ENCODE measurements around the gene HJURP.

The HJURP gene

GRCh38 chr2:233867993-233868532, 13.7 kb upstream of the HJURP start, which contains the start of gene MSL3B:
MSL3B (minus strand) TSS chr2:233868386.
- Histone ChIP-seq H2BK120ac (ENCODE audit: insufficient read depth, low read length, poor library complexity) (peak within 1 kb of the TSS; percentile 47), H3K23ac (ENCODE audit: low read length) (no peak within 1 kb of the TSS), H4K8ac (ENCODE audit: low read depth, low read length) (peak within 1 kb of the TSS; percentile 89), H3K4me1 (ENCODE audit: control insufficient read depth in 1 of 2, insufficient read depth in 2 of 2, low read length in 2 of 2) (no peaks in the 10 kb centered on the region), H2BK12ac (ENCODE audit: low read length) (no peak within 1 kb of the TSS), H3K18ac (ENCODE audit: low read length) (peak within 1 kb of the TSS; percentile 57), H3K4me3 (ENCODE audit: low read depth, low read length) (peak within 1 kb of the TSS; percentile 72), H2AK5ac (ENCODE audit: low read length) (no peak within 1 kb of the TSS), H2AFZ (ENCODE audit: insufficient read depth, low read length, poor library complexity) (peak within 1 kb of the TSS; percentile 87), H4K12ac (ENCODE audit: low read depth, low read length) (no peak within 1 kb of the TSS), H3K14ac (ENCODE audit: low read length) (peak within 1 kb of the TSS; percentile 80), H3K4me2 (ENCODE audit: low read length) (peak within 1 kb of the TSS; percentile 57), H3K27ac (ENCODE audit: low read depth, low read length) (no peak within 1 kb of the TSS), H4K91ac (ENCODE audit: low read depth, low read length) (peak within 1 kb of the TSS; percentile 7), H3K27me3 (ENCODE audit: insufficient read depth, low read length) (no peaks in the 10 kb centered on the region), H3K4ac (ENCODE audit: low read depth, low read length) (peak within 1 kb of the TSS; percentile 3), H3K79me2 (ENCODE audit: control insufficient read depth, insufficient read depth, low read length, poor library complexity) (peaks cover 3% of the 10 kb centered on the region), H3K36me3 (ENCODE audit: control insufficient read depth in 1 of 2, insufficient read depth in 2 of 2, low read length in 2 of 2) (peaks cover 3 to 5% of the 10 kb centered on the region in 2 experiments), H3K9ac (ENCODE audit: low read length) (peak within 1 kb of the TSS; percentile 39), H3K9me3 (ENCODE audit: insufficient read depth, low read depth, low read length) (no peaks in the 10 kb centered on the region), H2BK5ac (ENCODE audit: low read depth, low read length, poor library complexity) (no peak within 1 kb of the TSS), H3K79me1 (ENCODE audit: low read length) (peaks cover 4% of the 10 kb centered on the region)
- no CpG with 5 or more reads among the region's 50 CpGs for WGBS (ENCODE audit: extremely low coverage, insufficient coverage, insufficient read length)
- DNase-seq, result peak; percentile 46 to 77

GRCh38 chr2:233866479-233866878, 12.1 kb upstream of the HJURP start:
- peaks cover 3% of the 10 kb centered on the region for H3K79me2 ChIP-seq (ENCODE audit: control insufficient read depth, insufficient read depth, low read length, poor library complexity)
- H2BK12ac ChIP-seq (ENCODE audit: low read length), result no peak overlapping the region
- DNase-seq, result no peak
- H3K23ac ChIP-seq (ENCODE audit: low read length), result no peak overlapping the region
- H3K4ac ChIP-seq (ENCODE audit: low read depth, low read length), result no peak overlapping the region
- WGBS (ENCODE audit: extremely low coverage, insufficient coverage, insufficient read length), result no CpG with 5 or more reads among the region's 11 CpGs
- H3K4me1 ChIP-seq (ENCODE audit: control insufficient read depth in 1 of 2, insufficient read depth in 2 of 2, low read length in 2 of 2), result no peaks in the 10 kb centered on the region
- peaks cover 4% of the 10 kb centered on the region for H3K79me1 ChIP-seq (ENCODE audit: low read length)
- no peak overlapping the region for H3K4me3 ChIP-seq (ENCODE audit: low read depth, low read length)
- H2BK120ac ChIP-seq (ENCODE audit: insufficient read depth, low read length, poor library complexity), result no peak overlapping the region
- no peaks in the 10 kb centered on the region for H3K9me3 ChIP-seq (ENCODE audit: insufficient read depth, low read depth, low read length)
- H2AK5ac ChIP-seq (ENCODE audit: low read length), result no peak overlapping the region
- H4K91ac ChIP-seq (ENCODE audit: low read depth, low read length), result no peak overlapping the region
- no peaks in the 10 kb centered on the region for H3K27me3 ChIP-seq (ENCODE audit: insufficient read depth, low read length)
- no peak overlapping the region for H3K4me2 ChIP-seq (ENCODE audit: low read length)
- no peak overlapping the region for H3K14ac ChIP-seq (ENCODE audit: low read length)
- no peak overlapping the region for H3K9ac ChIP-seq (ENCODE audit: low read length)
- no peak overlapping the region for H3K18ac ChIP-seq (ENCODE audit: low read length)
- H4K8ac ChIP-seq (ENCODE audit: low read depth, low read length), result no peak overlapping the region
- no peak overlapping the region for H3K27ac ChIP-seq (ENCODE audit: low read depth, low read length)
- no peak overlapping the region for H4K12ac ChIP-seq (ENCODE audit: low read depth, low read length)
- H3K36me3 ChIP-seq (ENCODE audit: control insufficient read depth in 1 of 2, insufficient read depth in 2 of 2, low read length in 2 of 2), result peaks cover 3 to 5% of the 10 kb centered on the region in 2 experiments
- H2AFZ ChIP-seq (ENCODE audit: insufficient read depth, low read length, poor library complexity), result no peak overlapping the region
- H2BK5ac ChIP-seq (ENCODE audit: low read depth, low read length, poor library complexity), result no peak overlapping the region

GRCh38 chr2:233865838-233866237, 11.5 kb upstream of the HJURP start:
- H3K79me1 ChIP-seq (ENCODE audit: low read length), result peaks cover 4% of the 10 kb centered on the region
- H4K91ac ChIP-seq (ENCODE audit: low read depth, low read length), result no peak overlapping the region
- H3K9ac ChIP-seq (ENCODE audit: low read length), result no peak overlapping the region
- no peak overlapping the region for H2BK12ac ChIP-seq (ENCODE audit: low read length)
- no peak overlapping the region for H2AFZ ChIP-seq (ENCODE audit: insufficient read depth, low read length, poor library complexity)
- H3K9me3 ChIP-seq (ENCODE audit: insufficient read depth, low read depth, low read length), result no peaks in the 10 kb centered on the region
- H3K14ac ChIP-seq (ENCODE audit: low read length), result no peak overlapping the region
- H3K27me3 ChIP-seq (ENCODE audit: insufficient read depth, low read length), result no peaks in the 10 kb centered on the region
- H3K4me1 ChIP-seq (ENCODE audit: control insufficient read depth in 1 of 2, insufficient read depth in 2 of 2, low read length in 2 of 2), result no peaks in the 10 kb centered on the region
- H3K23ac ChIP-seq (ENCODE audit: low read length), result no peak overlapping the region
- no peak overlapping the region for H4K8ac ChIP-seq (ENCODE audit: low read depth, low read length)
- no peak overlapping the region for H3K4me2 ChIP-seq (ENCODE audit: low read length)
- H3K4me3 ChIP-seq (ENCODE audit: low read depth, low read length), result no peak overlapping the region
- no peak overlapping the region for H2AK5ac ChIP-seq (ENCODE audit: low read length)
- no peak overlapping the region for H3K18ac ChIP-seq (ENCODE audit: low read length)
- H4K12ac ChIP-seq (ENCODE audit: low read depth, low read length), result no peak overlapping the region
- H3K4ac ChIP-seq (ENCODE audit: low read depth, low read length), result no peak overlapping the region
- DNase-seq, result no peak
- H3K79me2 ChIP-seq (ENCODE audit: control insufficient read depth, insufficient read depth, low read length, poor library complexity), result peaks cover 3% of the 10 kb centered on the region
- H3K27ac ChIP-seq (ENCODE audit: low read depth, low read length), result no peak overlapping the region
- peaks cover 3 to 5% of the 10 kb centered on the region in 2 experiments for H3K36me3 ChIP-seq (ENCODE audit: control insufficient read depth in 1 of 2, insufficient read depth in 2 of 2, low read length in 2 of 2)
- H2BK5ac ChIP-seq (ENCODE audit: low read depth, low read length, poor library complexity), result no peak overlapping the region
- no CpG with 5 or more reads among the region's 3 CpGs for WGBS (ENCODE audit: extremely low coverage, insufficient coverage, insufficient read length)
- H2BK120ac ChIP-seq (ENCODE audit: insufficient read depth, low read length, poor library complexity), result no peak overlapping the region

GRCh38 chr2:233862261-233862768, 8.0 kb upstream of the HJURP start:
- no peaks in the 10 kb centered on the region for H3K79me1 ChIP-seq (ENCODE audit: low read length)
- H4K91ac ChIP-seq (ENCODE audit: low read depth, low read length), result no peak overlapping the region
- H3K27me3 ChIP-seq (ENCODE audit: insufficient read depth, low read length), result no peaks in the 10 kb centered on the region
- H3K14ac ChIP-seq (ENCODE audit: low read length), result no peak overlapping the region
- H2AK5ac ChIP-seq (ENCODE audit: low read length), result no peak overlapping the region
- H4K12ac ChIP-seq (ENCODE audit: low read depth, low read length), result no peak overlapping the region
- H3K4ac ChIP-seq (ENCODE audit: low read depth, low read length), result no peak overlapping the region
- H3K23ac ChIP-seq (ENCODE audit: low read length), result no peak overlapping the region
- H3K36me3 ChIP-seq (ENCODE audit: control insufficient read depth in 1 of 2, insufficient read depth in 2 of 2, low read length in 2 of 2), result peaks cover 3 to 5% of the 10 kb centered on the region in 2 experiments
- DNase-seq, result no peak
- H3K9me3 ChIP-seq (ENCODE audit: insufficient read depth, low read depth, low read length), result no peaks in the 10 kb centered on the region
- no peak overlapping the region for H2AFZ ChIP-seq (ENCODE audit: insufficient read depth, low read length, poor library complexity)
- no peak overlapping the region for H2BK120ac ChIP-seq (ENCODE audit: insufficient read depth, low read length, poor library complexity)
- H3K79me2 ChIP-seq (ENCODE audit: control insufficient read depth, insufficient read depth, low read length, poor library complexity), result no peaks in the 10 kb centered on the region
- no peak overlapping the region for H3K4me2 ChIP-seq (ENCODE audit: low read length)
- no peak overlapping the region for H3K27ac ChIP-seq (ENCODE audit: low read depth, low read length)
- H3K18ac ChIP-seq (ENCODE audit: low read length), result no peak overlapping the region
- H2BK12ac ChIP-seq (ENCODE audit: low read length), result no peak overlapping the region
- H3K4me3 ChIP-seq (ENCODE audit: low read depth, low read length), result no peak overlapping the region
- no CpG with 5 or more reads among the region's 4 CpGs for WGBS (ENCODE audit: extremely low coverage, insufficient coverage, insufficient read length)
- no peak overlapping the region for H3K9ac ChIP-seq (ENCODE audit: low read length)
- H4K8ac ChIP-seq (ENCODE audit: low read depth, low read length), result no peak overlapping the region
- H3K4me1 ChIP-seq (ENCODE audit: control insufficient read depth in 1 of 2, insufficient read depth in 2 of 2, low read length in 2 of 2), result no peaks in the 10 kb centered on the region
- H2BK5ac ChIP-seq (ENCODE audit: low read depth, low read length, poor library complexity), result no peak overlapping the region
